HEK293 (cell line): ENCODE data around the gene RFPL1.

Source experiments
- PRDM1 ChIP-seq: fragments of 450-650 bp; formaldehyde crosslinking; IDR thresholded peaks from 2 replicates; pipeline ENCODE4; 2016; ENCODE audit warnings: missing biosample characterization, missing genetic modification characterization
- ZBTB1 ChIP-seq: fragments of 450-650 bp; formaldehyde crosslinking; IDR thresholded peaks from 2 replicates; pipeline ENCODE4 v1.5.1; 2016; ENCODE audit warnings: missing biosample characterization, missing genetic modification characterization
- ZBTB21 ChIP-seq: fragments of 450-650 bp; formaldehyde crosslinking; IDR thresholded peaks from 2 replicates; pipeline ENCODE4 v1.5.1; 2017; ENCODE audit warnings: missing biosample characterization, missing genetic modification characterization
- ZNF157 ChIP-seq: fragments of 450-650 bp; formaldehyde crosslinking; IDR thresholded peaks from 2 replicates; pipeline ENCODE4 v1.5.1; 2016; ENCODE audit warnings: missing biosample characterization, missing genetic modification characterization
- ZNF184 ChIP-seq: fragments of 450-650 bp; IDR thresholded peaks from 2 replicates; pipeline ENCODE4 v1.5.1; 2018; ENCODE audit warnings: missing biosample characterization, mild to moderate bottlenecking, missing genetic modification characterization
- ZNF274 ChIP-seq, 2 experiments: fragments of 200-500 bp in 1 of 2; fragments of 450-650 bp in 1 of 2; sonication (Bioruptor generic) in 1 of 2; formaldehyde crosslinking in 1 of 2; IDR thresholded peaks; 2 replicates each; pipeline versions ENCODE4 v1.5.1 to v1.6.1; 2014 to 2016; ENCODE audit warnings: borderline replicate concordance in 1 of 2, inconsistent platforms in 1 of 2, low read length in 1 of 2, missing biosample characterization in 1 of 2, missing genetic modification characterization in 1 of 2
- ZNF561 ChIP-seq: fragments of 450-650 bp; IDR thresholded peaks from 2 replicates; pipeline ENCODE4 v1.5.1; 2018; ENCODE audit warnings: missing biosample characterization, missing genetic modification characterization, borderline replicate concordance
- ZNF660 ChIP-seq: fragments of 450-650 bp; IDR thresholded peaks from 2 replicates; pipeline ENCODE4 v1.5.1; 2018; ENCODE audit warnings: missing biosample characterization, mild to moderate bottlenecking, missing genetic modification characterization
- TF ChIP-seq, protein P1 (sequence below): fragments of 450-650 bp; formaldehyde crosslinking; IDR thresholded peaks from 2 replicates; pipeline ENCODE4 v1.5.1; 2016; ENCODE audit warnings: missing biosample characterization, missing genetic modification characterization
- TF ChIP-seq, protein P2 (sequence below): sonication (generic); formaldehyde crosslinking; IDR thresholded peaks from 2 replicates; pipeline ENCODE4 v1.8.1; 2022; ENCODE audit warnings: mild to moderate bottlenecking, moderate library complexity, missing genetic modification reagents
- TF ChIP-seq, protein P3 (sequence below): fragments of 450-650 bp; formaldehyde crosslinking; IDR thresholded peaks from 2 replicates; pipeline ENCODE4 v1.5.1; 2016; ENCODE audit warnings: missing biosample characterization, missing genetic modification characterization, borderline replicate concordance
- TF ChIP-seq, protein P4 (sequence below): fragments of 450-650 bp; formaldehyde crosslinking; IDR thresholded peaks from 2 replicates; pipeline ENCODE4 v1.5.1; 2016; ENCODE audit warnings: missing biosample characterization, missing genetic modification characterization
- TF ChIP-seq, protein P5 (sequence below): fragments of 450-650 bp; formaldehyde crosslinking; IDR thresholded peaks from 2 replicates; pipeline ENCODE4 v1.5.1; 2016; ENCODE audit warnings: missing biosample characterization, missing genetic modification characterization

DNA sequence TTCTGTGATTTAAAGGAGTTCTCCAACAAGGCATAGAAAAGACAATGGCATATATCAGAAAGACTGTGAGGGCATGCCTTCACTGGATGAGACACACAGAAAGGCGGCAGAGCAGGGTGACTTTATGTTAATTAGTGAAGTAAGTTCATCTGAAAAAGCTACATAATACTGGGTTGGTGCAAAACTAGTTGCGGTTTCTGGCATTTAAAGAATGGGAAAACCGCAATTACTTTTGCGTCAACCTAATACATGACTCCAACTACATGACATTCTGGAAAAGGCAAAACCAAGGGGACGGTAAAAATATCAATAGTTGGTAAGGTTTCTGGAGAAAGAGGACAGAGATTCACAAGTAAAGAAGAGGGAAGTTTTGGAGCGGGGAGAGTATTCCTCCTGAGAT lies 5.1 kb downstream of the RFPL1 start:
- TF ChIP-seq, protein P1, sequence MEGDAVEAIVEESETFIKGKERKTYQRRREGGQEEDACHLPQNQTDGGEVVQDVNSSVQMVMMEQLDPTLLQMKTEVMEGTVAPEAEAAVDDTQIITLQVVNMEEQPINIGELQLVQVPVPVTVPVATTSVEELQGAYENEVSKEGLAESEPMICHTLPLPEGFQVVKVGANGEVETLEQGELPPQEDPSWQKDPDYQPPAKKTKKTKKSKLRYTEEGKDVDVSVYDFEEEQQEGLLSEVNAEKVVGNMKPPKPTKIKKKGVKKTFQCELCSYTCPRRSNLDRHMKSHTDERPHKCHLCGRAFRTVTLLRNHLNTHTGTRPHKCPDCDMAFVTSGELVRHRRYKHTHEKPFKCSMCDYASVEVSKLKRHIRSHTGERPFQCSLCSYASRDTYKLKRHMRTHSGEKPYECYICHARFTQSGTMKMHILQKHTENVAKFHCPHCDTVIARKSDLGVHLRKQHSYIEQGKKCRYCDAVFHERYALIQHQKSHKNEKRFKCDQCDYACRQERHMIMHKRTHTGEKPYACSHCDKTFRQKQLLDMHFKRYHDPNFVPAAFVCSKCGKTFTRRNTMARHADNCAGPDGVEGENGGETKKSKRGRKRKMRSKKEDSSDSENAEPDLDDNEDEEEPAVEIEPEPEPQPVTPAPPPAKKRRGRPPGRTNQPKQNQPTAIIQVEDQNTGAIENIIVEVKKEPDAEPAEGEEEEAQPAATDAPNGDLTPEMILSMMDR (tag by site-specific recombination) = no peak
- no peak for TF ChIP-seq ZNF184 (tag by site-specific recombination)
- TF ChIP-seq, protein P2, sequence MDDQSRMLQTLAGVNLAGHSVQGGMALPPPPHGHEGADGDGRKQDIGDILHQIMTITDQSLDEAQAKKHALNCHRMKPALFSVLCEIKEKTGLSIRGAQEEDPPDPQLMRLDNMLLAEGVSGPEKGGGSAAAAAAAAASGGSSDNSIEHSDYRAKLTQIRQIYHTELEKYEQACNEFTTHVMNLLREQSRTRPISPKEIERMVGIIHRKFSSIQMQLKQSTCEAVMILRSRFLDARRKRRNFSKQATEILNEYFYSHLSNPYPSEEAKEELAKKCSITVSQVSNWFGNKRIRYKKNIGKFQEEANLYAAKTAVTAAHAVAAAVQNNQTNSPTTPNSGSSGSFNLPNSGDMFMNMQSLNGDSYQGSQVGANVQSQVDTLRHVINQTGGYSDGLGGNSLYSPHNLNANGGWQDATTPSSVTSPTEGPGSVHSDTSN (CRISPR knock-in tag) = no peak
- TF ChIP-seq, protein P3, sequence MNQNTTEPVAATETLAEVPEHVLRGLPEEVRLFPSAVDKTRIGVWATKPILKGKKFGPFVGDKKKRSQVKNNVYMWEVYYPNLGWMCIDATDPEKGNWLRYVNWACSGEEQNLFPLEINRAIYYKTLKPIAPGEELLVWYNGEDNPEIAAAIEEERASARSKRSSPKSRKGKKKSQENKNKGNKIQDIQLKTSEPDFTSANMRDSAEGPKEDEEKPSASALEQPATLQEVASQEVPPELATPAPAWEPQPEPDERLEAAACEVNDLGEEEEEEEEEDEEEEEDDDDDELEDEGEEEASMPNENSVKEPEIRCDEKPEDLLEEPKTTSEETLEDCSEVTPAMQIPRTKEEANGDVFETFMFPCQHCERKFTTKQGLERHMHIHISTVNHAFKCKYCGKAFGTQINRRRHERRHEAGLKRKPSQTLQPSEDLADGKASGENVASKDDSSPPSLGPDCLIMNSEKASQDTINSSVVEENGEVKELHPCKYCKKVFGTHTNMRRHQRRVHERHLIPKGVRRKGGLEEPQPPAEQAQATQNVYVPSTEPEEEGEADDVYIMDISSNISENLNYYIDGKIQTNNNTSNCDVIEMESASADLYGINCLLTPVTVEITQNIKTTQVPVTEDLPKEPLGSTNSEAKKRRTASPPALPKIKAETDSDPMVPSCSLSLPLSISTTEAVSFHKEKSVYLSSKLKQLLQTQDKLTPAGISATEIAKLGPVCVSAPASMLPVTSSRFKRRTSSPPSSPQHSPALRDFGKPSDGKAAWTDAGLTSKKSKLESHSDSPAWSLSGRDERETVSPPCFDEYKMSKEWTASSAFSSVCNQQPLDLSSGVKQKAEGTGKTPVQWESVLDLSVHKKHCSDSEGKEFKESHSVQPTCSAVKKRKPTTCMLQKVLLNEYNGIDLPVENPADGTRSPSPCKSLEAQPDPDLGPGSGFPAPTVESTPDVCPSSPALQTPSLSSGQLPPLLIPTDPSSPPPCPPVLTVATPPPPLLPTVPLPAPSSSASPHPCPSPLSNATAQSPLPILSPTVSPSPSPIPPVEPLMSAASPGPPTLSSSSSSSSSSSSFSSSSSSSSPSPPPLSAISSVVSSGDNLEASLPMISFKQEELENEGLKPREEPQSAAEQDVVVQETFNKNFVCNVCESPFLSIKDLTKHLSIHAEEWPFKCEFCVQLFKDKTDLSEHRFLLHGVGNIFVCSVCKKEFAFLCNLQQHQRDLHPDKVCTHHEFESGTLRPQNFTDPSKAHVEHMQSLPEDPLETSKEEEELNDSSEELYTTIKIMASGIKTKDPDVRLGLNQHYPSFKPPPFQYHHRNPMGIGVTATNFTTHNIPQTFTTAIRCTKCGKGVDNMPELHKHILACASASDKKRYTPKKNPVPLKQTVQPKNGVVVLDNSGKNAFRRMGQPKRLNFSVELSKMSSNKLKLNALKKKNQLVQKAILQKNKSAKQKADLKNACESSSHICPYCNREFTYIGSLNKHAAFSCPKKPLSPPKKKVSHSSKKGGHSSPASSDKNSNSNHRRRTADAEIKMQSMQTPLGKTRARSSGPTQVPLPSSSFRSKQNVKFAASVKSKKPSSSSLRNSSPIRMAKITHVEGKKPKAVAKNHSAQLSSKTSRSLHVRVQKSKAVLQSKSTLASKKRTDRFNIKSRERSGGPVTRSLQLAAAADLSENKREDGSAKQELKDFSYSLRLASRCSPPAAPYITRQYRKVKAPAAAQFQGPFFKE (tag by site-specific recombination) = no peak
- TF ChIP-seq ZBTB1 (tag by site-specific recombination) = no peak
- no peak for TF ChIP-seq PRDM1
- no peak for TF ChIP-seq ZNF660 (tag by site-specific recombination)
- TF ChIP-seq, protein P4, sequence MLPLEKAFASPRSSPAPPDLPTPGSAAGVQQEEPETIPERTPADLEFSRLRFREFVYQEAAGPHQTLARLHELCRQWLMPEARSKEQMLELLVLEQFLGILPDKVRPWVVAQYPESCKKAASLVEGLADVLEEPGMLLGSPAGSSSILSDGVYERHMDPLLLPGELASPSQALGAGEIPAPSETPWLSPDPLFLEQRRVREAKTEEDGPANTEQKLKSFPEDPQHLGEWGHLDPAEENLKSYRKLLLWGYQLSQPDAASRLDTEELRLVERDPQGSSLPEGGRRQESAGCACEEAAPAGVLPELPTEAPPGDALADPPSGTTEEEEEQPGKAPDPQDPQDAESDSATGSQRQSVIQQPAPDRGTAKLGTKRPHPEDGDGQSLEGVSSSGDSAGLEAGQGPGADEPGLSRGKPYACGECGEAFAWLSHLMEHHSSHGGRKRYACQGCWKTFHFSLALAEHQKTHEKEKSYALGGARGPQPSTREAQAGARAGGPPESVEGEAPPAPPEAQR = no peak
- no peak for TF ChIP-seq ZNF274 (IDR thresholded peaks at IDR 0.05; ENCODE audit: low read length)
- TF ChIP-seq ZNF274 (tag by site-specific recombination; IDR thresholded peaks at IDR 0.05; ENCODE audit: borderline replicate concordance) = no peak
- no peak for TF ChIP-seq ZBTB21 (tag by site-specific recombination)
- TF ChIP-seq ZNF561 (tag by site-specific recombination) = no peak
- no peak for TF ChIP-seq ZNF157 (tag by site-specific recombination)
- TF ChIP-seq, protein P5, sequence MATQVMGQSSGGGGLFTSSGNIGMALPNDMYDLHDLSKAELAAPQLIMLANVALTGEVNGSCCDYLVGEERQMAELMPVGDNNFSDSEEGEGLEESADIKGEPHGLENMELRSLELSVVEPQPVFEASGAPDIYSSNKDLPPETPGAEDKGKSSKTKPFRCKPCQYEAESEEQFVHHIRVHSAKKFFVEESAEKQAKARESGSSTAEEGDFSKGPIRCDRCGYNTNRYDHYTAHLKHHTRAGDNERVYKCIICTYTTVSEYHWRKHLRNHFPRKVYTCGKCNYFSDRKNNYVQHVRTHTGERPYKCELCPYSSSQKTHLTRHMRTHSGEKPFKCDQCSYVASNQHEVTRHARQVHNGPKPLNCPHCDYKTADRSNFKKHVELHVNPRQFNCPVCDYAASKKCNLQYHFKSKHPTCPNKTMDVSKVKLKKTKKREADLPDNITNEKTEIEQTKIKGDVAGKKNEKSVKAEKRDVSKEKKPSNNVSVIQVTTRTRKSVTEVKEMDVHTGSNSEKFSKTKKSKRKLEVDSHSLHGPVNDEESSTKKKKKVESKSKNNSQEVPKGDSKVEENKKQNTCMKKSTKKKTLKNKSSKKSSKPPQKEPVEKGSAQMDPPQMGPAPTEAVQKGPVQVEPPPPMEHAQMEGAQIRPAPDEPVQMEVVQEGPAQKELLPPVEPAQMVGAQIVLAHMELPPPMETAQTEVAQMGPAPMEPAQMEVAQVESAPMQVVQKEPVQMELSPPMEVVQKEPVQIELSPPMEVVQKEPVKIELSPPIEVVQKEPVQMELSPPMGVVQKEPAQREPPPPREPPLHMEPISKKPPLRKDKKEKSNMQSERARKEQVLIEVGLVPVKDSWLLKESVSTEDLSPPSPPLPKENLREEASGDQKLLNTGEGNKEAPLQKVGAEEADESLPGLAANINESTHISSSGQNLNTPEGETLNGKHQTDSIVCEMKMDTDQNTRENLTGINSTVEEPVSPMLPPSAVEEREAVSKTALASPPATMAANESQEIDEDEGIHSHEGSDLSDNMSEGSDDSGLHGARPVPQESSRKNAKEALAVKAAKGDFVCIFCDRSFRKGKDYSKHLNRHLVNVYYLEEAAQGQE (tag by site-specific recombination) = no peak
